ENCODE results near the gene FOXO4. TPM values are rescaled to one million over a fixed set of nuclear protein-coding genes. Genes with fewer than 3 reads are reported as not detected.
"Not testable (repeated sequence)": the region's sequence is repeated elsewhere in the genome, so short reads cannot be mapped to it uniquely, and the experiment has no call there.

FOXO4 gene, protein sequence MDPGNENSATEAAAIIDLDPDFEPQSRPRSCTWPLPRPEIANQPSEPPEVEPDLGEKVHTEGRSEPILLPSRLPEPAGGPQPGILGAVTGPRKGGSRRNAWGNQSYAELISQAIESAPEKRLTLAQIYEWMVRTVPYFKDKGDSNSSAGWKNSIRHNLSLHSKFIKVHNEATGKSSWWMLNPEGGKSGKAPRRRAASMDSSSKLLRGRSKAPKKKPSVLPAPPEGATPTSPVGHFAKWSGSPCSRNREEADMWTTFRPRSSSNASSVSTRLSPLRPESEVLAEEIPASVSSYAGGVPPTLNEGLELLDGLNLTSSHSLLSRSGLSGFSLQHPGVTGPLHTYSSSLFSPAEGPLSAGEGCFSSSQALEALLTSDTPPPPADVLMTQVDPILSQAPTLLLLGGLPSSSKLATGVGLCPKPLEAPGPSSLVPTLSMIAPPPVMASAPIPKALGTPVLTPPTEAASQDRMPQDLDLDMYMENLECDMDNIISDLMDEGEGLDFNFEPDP
- polyA plus RNA-seq (ENCODE audit: insufficient read length) = 51.5 TPM

DNA sequence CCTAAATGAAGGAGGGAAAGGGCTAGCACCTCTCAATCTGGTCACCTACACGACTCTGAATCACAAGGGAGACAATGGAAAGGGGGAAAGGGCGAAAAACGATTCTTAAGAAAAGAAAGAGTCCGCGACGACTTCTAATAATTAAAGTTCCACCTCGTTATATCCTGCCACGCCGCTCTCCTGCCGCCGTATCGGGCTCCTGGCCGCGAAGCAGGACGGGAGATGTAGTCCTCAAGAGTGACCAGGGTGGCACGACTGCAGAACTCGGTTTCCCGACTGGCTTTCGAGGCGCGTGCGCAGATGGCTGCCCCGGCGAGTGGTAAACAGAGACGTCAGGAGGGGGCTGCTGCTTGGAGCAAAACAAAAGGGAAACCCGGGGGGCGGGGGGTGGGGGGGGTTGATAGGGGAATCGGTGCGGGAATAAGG, at the start of gene FOXO4:
Gene FOXO4, plus strand, starts transcription at position 297 of the 426 bp plus-strand sequence. CDS start 678 bp downstream, outside the sequence.
- DNase-seq = peak; percentile 89

- DNase-seq = not testable (repeated sequence)
These were observed 47.8 kb upstream of the FOXO4 start for GRCh38 chrX:71047891-71048290.

DNA sequence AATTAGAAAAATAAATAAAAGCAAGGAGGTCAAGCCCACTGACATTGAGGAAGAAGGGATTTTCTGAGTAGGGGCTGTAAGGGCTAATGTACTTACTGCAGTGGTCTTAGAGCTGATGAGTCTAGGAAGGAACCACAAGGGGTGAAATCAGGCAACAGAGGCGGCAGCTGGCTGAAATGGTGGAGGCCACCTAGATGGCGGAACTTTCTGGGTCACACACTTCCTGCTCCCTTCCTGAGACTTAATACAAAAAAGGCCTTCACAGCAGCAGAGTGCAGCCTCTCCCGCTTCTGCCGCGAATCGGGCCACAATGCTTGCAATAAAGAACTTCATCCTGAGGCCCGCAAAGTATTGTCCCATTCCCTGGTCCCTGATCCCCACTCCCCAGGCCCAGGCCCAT, 42.9 kb upstream of the FOXO4 start:
- no peak for DNase-seq

DNA sequence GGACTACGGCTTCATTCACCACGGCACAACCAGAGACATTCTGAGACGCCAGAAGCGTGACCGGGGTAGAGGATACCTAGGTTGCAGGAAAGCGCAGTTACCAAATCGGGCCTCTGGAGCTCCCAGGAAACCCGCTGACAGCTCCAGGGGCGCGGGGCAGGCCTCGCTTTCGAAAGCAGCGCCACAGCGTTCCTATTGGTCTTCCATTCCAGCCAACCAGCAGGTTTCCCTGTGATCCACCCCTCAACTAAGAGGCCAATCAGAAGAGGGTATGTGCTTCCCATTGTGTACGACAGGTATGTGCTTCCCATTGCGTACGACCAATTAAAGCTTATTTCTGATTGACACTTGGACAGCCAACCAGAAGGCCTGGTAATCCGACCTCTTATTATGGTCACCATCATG, 42.4 kb upstream of the FOXO4 start:
- peak; percentile 4 for DNase-seq

GRCh38 chrX:71056867-71057266, 38.8 kb upstream of the FOXO4 start:
- no peak for DNase-seq

GRCh38 chrX:71057848-71058530, 37.7 kb upstream of the FOXO4 start:
- no peak for DNase-seq

GRCh38 chrX:71060127-71060526, 35.5 kb upstream of the FOXO4 start:
- DNase-seq = no peak

- no peak for DNase-seq
These were observed 28.6 kb upstream of the FOXO4 start for GRCh38 chrX:71067089-71067488.

DNA sequence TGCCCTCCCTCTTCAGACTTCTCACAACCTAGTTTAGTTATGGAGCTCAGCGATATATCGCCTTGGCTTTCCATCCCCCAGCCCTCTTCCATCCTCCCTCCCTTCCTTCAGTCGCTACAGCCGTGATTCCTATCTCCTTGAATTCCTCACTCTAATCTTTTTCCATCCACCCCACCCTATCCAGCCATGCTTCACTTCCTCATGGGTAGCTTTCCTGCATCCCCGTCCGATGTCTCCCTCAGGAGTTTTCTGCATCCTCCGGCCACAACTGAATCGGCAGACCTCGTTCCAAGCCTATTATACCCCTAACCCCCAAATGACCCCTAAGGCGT, 28.0 kb upstream of the FOXO4 start:
- peak; percentile 15 for DNase-seq

GRCh38 chrX:71068044-71068918, 27.4 kb upstream of the FOXO4 start, which contains the start of gene SNX12:
Gene SNX12 (minus strand): TSS chrX:71068334. CDS start chrX:71068306, 28 bp downstream.
- DNase-seq = peak; percentile 90

DNA sequence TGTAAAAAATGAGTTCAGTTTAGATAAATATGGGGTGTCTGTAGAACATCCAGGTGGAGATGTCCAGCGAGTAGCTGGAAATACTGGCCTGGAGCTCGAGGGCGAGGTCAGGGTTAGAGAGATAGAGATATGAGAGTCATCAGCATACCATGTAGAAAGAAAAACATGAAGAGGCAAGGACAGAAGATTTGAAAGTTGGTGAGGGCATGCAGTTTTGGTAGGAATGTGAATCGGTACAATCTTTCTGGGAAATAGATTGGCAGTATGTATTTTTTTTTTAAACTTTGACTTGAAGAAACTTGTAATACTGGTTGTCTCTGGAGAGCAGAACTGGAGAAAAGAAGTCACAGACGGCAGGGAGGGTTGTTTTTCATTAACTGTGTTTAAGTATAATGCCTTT, 25.1 kb upstream of the FOXO4 start:
- DNase-seq = no peak

- DNase-seq = no peak
These were observed 14.1 kb upstream of the FOXO4 start for GRCh38 chrX:71081330-71082123.

GRCh38 chrX:71082124-71082647, 13.5 kb upstream of the FOXO4 start:
- DNase-seq = no peak

GRCh38 chrX:71082822-71083221, 12.8 kb upstream of the FOXO4 start:
- no peak for DNase-seq

DNA sequence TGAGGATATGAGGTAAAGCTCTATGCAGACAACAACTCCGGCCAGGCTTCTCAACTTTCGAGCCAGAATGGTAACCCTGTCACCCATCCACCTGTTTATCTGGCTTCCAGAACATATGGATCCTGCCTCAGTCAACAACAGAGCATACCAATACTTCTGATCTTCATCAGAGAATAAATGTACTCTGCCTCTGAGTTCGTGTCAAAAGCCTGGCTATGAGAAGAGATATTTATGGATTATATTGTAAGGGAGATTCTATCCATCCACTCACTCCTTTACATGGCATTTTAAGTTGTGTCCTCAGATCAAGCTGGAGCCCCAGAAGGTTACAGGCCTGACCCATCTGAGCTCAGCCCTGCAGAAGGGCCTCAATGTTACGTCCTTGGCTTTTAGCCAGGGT, 9.8 kb upstream of the FOXO4 start:
- DNase-seq = no peak

DNA sequence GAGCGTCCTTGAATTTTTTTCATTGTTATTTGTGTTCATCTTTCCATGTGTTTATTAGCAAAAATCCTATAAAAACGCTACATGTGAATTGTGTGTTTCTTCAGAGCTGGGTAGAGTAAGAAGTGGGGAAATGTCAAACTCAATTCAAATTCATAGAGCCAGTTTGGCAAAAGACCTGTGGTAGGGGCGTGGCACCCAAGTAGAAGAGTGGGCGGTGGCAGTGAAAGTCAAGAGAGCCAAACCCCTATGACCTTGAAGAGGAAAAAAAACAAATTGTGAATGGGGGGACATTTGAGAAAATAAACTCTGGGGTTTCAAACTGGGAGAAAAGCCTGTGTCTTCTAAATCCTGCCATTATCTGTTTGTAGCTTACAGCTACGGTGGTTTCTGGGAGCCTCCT, 4.4 kb upstream of the FOXO4 start:
- no peak for DNase-seq

GRCh38 chrX:71095033-71095432, 618 bp upstream of the FOXO4 start:
- DNase-seq = no peak

DNA sequence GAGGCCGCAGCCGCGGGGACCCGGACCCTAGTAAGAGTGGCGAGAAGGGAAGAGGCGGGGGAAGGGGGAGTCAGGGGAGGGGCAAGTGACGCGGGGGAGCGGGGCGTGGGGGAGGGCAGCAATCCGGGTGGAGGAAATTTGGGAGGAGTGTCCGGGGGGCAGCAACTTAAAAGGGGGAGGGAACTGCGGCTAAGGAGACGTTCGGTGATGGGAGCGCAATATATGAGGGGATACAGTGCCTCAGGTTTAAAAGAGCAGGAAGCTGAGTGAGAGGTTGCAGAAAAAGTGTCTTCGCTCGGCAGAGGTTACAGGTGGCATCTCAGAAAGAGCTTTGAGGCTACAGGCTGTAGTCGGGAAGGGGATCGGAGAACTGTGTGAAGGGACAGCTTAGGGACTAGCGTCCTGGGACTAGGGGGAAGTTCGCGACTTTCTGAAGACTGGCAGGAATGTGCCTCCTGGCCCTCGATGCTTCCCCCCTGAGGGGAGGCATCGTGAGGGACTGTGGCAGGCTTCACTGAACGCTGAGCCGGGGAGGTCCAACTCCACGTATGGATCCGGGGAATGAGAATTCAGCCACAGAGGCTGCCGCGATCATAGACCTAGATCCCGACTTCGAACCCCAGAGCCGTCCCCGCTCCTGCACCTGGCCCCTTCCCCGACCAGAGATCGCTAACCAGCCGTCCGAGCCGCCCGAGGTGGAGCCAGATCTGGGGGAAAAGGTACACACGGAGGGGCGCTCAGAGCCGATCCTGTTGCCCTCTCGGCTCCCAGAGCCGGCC, 519 bp downstream of the FOXO4 start:
- DNase-seq = peak; percentile 66

- no peak for DNase-seq
These were observed 1.0 kb downstream of the FOXO4 start for GRCh38 chrX:71096760-71097032.

DNA sequence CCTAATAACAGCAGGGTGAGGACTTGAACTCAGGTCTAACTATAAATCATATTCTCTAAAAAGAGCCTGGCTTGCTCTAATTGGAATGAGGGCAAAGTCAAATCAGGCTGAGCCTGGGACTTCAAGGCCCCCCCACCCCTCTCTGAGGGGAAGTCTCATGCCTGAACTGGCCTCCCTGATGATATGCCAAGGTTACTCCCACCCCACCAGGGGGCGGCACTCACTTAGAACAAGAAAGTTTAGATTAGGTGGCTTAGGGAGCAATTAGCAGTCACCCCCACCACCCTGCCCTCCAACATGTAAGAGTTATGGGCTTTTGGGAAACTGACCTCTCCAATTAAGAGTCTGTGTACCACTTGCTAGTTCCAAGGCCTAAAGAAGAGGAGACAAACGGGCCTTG, 2.7 kb downstream of the FOXO4 start:
- DNase-seq = peak; percentile 14

DNA sequence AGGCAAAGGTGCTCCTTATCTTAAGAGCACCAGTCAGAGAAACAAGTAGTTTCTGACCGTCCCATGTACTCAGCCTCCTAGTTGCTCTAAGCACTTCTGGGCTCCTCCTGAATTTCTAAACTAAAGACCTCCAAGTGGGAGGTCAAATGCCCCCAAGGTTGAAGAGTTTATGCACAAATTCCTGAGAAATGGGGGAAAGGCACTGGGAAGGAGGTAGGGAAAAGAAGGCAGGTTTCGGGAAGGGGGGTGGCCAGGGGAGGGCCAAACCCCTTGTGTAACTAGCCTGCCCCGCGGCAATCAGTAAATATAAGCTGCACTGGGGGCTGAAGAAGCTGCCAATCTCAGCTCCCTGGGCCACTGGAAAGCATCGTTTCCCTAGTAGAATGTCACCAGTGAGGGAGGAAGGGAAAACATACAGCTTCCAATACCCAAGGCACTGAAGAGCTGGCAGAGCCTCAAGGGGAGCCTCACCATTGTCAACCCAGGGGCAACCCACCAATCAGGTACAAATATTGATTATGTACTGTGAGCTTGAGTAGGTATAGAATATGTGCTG, 3.4 kb downstream of the FOXO4 start:
- no peak for DNase-seq
